IPS-11a (cell line): Measurements from ENCODE around the gene RETREG3.
"Not testable (repeated sequence)": the region's sequence is repeated elsewhere in the genome, so short reads cannot be mapped to it uniquely, and the experiment has no call there.

Experiments
- H3K4me3 ChIP-seq: one replicate; pipeline ENCODE4 v1.5.1; 2013; ENCODE audit warnings: low read depth, low read length, control low read depth

The RETREG3 gene

GRCh38 chr17:42609182-42609813 is at the start of gene RETREG3, which contains the start of gene TUBG1:
RETREG3 (minus strand) TSS chr17:42609374; CDS start chr17:42609324, 50 bp downstream.
TUBG1 (plus strand) TSS chr17:42609683; CDS start chr17:42609738, 55 bp downstream.
- peak within 1 kb of the TSS; percentile 90 for H3K4me3 ChIP-seq

GRCh38 chr17:42657824-42658588 is 48.8 kb upstream of the RETREG3 start:
- no peak overlapping the region for H3K4me3 ChIP-seq

- H3K4me3 ChIP-seq = no peak overlapping the region
These were observed 46.4 kb upstream of the RETREG3 start for GRCh38 chr17:42655528-42655927.

- peak overlapping the region; percentile 0 for H3K4me3 ChIP-seq
These were observed 44.3 kb upstream of the RETREG3 start for GRCh38 chr17:42653179-42654124.

- no peak overlapping the region for H3K4me3 ChIP-seq
These were observed 42.2 kb upstream of the RETREG3 start for GRCh38 chr17:42651392-42651791.

- no peak overlapping the region for H3K4me3 ChIP-seq
These were observed 38.6 kb upstream of the RETREG3 start for GRCh38 chr17:42647778-42648177.

GRCh38 chr17:42642336-42642735 is 33.2 kb upstream of the RETREG3 start:
- H3K4me3 ChIP-seq = no peak overlapping the region

GRCh38 chr17:42640121-42640520 is 30.9 kb upstream of the RETREG3 start:
- H3K4me3 ChIP-seq = no peak overlapping the region

- H3K4me3 ChIP-seq = no peak overlapping the region
These were observed 30.4 kb upstream of the RETREG3 start for GRCh38 chr17:42639525-42640113.

- H3K4me3 ChIP-seq = no peak overlapping the region
These were observed 23.8 kb upstream of the RETREG3 start for GRCh38 chr17:42632949-42633444.

- no peak overlapping the region for H3K4me3 ChIP-seq
These were observed 20.3 kb upstream of the RETREG3 start for GRCh38 chr17:42629411-42630009.

- H3K4me3 ChIP-seq = not testable (repeated sequence)
These were observed 18.0 kb upstream of the RETREG3 start for GRCh38 chr17:42627032-42627764.

GRCh38 chr17:42623732-42624596 is 14.8 kb upstream of the RETREG3 start:
- H3K4me3 ChIP-seq = no peak overlapping the region

- H3K4me3 ChIP-seq = no peak overlapping the region
These were observed 14.1 kb upstream of the RETREG3 start for GRCh38 chr17:42623271-42623670.

GRCh38 chr17:42621987-42622386 is 12.8 kb upstream of the RETREG3 start:
- not testable (repeated sequence) for H3K4me3 ChIP-seq

GRCh38 chr17:42618442-42619150 is 9.4 kb upstream of the RETREG3 start:
- no peak overlapping the region for H3K4me3 ChIP-seq

GRCh38 chr17:42617956-42618431 is 8.8 kb upstream of the RETREG3 start:
- H3K4me3 ChIP-seq = no peak overlapping the region
